ENCODE data around the gene ADRM1.

ADRM1 gene

GRCh38 chr20:62342910-62343309, 40.1 kb downstream of the ADRM1 start:
- no peak for DNase-seq

GRCh38 chr20:62344092-62344491, 41.3 kb downstream of the ADRM1 start:
- DNase-seq: no peak

GRCh38 chr20:62344782-62345181, 42.0 kb downstream of the ADRM1 start:
- DNase-seq: no peak

GRCh38 chr20:62345681-62346370, 43.0 kb downstream of the ADRM1 start:
- DNase-seq: no peak

GRCh38 chr20:62346398-62347150, 43.8 kb downstream of the ADRM1 start:
- DNase-seq: no peak

GRCh38 chr20:62347151-62347404, 44.3 kb downstream of the ADRM1 start:
- DNase-seq: no peak

- DNase-seq: no peak
Observed at GRCh38 chr20:62347445-62347844, 44.6 kb downstream of the ADRM1 start.

- no peak for DNase-seq
Observed at GRCh38 chr20:62348604-62349003, 45.8 kb downstream of the ADRM1 start.

- no peak for DNase-seq
Observed at GRCh38 chr20:62349556-62350097, 46.8 kb downstream of the ADRM1 start.

- no peak for DNase-seq
Observed at GRCh38 chr20:62350098-62350628, 47.4 kb downstream of the ADRM1 start.

GRCh38 chr20:62350629-62351422, 48.0 kb downstream of the ADRM1 start:
- DNase-seq: no peak

GRCh38 chr20:62351469-62352401, 48.9 kb downstream of the ADRM1 start:
- DNase-seq: no peak

- DNase-seq: no peak
Observed at GRCh38 chr20:62352402-62353288, 49.8 kb downstream of the ADRM1 start.

- DNase-seq: no peak
Observed at GRCh38 chr20:62353289-62354030, 50.7 kb downstream of the ADRM1 start.

- no peak for DNase-seq
Observed at GRCh38 chr20:62354031-62354808, 51.4 kb downstream of the ADRM1 start.

- no peak for DNase-seq
Observed at GRCh38 chr20:62354811-62355341, 52.1 kb downstream of the ADRM1 start.

GRCh38 chr20:62355516-62355877, 52.7 kb downstream of the ADRM1 start:
- DNase-seq: no peak

- DNase-seq: no peak
Observed at GRCh38 chr20:62355878-62356588, 53.2 kb downstream of the ADRM1 start.

All from hematopoietic multipotent progenitor cell treated with erythropoietin and hydrocortisone succinate and interleukin-3 and kit ligand, for 8 days (in vitro differentiated cells).